Activated effector memory CD4-positive, alpha-beta T cell treated with anti-CD3 and anti-CD28 coated beads, Interleukin-2, amount 50 U/mL, for 16 hours (primary cell): ENCODE data around the gene APOA1.
"Not testable (repeated sequence)": the region's sequence is repeated elsewhere in the genome, so short reads cannot be mapped to it uniquely, and the experiment has no call there.

Experiments used
- DNase-seq: peaks from one replicate; pipeline ENCODE4 v3.0.0-alpha.2; 2020

APOA1 gene

DNA sequence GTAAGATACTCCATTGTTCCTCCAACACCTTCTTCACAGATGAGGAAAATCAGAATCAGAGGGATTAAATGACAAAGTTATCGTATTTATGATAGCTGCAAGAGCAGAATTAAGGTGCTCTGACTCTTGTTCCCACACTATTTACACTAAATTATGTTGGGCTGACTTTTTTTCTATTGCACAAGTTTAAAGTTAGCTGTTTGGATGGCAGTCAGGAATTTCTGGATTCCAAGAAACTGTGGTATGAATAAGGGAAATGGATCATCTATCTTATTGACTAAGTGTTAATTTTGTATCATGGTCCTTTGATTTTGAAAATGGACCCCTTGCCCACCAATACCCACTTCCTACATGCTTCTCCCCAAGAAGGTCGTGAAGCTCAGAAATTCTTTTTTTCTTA, 19.9 kb upstream of the APOA1 start:
- DNase-seq, result no peak

DNA sequence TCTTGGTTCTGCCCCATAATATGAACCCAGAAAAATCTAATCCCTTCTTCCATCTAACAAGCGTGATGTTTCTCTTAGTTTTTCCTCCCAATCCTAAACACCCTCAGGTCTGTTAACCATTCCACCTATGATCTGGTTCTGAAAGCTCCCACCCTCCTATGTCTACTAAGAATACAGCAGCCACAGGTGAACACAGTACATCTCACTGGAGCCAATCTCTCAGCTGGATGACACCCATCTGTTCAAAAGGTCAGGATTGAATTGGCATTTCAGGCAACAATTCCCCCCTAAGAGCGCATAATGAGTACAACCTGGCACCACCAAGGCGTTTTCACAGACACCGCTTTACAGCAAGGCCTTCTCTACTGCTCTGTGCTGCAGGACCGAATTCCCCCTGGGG, 19.0 kb upstream of the APOA1 start:
- no peak for DNase-seq

DNA sequence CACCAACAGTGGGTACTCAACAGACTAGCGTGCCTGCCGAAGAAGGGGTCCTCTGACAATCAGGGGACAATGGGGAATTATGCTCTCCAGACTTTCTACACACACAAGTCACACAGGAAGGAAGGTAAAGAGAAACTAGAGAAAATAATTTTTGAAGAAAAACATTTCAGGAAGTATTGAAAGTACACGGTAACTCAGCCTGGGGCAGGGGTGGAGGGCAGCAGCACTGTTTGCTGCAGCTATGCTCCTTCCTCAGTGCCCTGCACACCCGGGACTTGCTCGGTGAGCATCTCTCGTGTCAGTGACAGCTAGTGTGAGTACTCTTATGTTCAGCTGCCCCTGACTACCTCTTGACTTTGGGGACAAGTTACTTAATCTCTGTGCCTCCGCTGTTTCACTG, 18.0 kb upstream of the APOA1 start:
- DNase-seq, result no peak

DNA sequence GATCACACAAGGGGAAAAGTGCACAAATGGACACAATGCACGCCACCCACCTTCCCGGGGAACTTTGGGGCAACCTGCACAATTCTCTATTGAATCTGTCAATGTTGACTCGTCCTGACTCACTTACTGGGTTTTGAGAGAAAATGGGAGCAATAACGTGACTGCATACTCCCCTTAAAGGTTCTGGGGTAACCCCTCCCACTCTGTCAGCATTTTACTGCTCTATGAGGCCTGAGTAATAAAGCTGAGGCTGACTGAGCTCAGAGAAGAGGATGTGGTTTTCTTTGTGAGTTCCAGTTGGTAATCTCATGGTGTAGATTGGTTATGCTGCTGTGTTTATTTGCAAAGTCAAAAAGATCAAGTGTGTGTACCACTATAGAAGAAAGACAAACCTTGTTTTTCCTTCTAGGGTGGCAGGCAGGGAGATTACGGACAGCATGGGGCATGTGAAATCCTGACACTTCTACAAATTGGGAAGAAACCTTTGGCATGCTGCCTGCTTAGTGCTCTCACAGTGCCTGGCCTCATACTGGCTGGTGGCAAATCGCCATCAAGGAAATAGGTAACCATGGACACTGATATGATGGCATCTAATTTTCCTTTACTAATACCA, 16.1 kb upstream of the APOA1 start:
- DNase-seq, result peak; percentile 74

DNA sequence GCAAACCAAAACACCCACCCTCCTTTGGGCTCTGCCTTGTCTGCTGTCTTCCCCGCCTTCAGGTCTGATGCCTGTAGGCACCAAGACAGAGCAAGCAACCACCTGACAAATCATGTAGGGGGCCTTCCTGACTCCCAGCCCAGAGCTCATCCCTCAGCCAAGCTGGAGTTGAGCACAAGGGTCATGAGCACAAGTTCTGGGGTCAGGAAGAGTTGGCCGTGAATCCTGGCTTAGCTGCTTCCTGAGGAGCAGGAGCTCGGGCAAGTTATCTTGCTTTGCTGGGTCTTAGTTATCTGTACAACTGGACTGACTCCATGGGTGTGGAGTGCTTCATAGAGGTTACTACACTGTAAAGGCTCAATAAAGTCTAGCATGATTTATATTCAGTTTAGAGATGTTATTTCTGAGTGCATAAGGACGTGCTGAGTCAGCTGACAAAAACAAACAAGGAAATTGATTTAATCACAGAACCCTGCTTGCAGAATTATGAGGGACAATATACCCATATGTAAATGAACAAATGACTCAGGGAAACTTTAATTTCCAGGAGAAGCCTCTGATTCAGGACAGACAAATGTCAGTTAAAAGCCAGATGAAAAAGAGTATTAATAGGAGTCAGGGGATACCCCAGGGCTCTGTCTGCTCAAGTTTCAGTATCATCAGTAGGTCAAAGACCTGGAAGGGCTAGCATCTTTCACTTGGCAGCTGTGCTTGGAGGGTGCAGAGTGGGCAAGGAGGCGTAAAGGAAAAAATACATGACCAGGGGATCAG, 15.0 kb upstream of the APOA1 start:
- peak; percentile 60 for DNase-seq

DNA sequence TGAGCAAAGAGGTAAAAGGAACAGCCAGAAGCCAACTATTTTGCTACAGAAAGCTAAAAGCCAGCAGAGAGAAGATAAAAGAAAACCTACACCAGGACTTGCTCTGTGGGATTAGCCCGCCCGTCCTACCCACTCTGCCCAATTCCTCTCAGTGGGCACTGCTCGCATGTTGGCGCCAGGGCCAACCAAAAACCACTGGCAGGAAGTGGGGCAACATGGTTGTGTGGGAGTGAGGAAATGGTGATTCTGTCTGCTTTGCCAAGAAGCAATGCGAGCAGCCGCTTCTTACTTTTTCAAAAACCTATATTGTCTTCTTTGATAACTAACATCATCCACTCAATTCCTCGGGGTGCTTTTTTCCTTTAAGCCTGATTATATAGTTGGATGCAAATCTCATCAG, 14.2 kb upstream of the APOA1 start:
- DNase-seq, result peak; percentile 78

DNA sequence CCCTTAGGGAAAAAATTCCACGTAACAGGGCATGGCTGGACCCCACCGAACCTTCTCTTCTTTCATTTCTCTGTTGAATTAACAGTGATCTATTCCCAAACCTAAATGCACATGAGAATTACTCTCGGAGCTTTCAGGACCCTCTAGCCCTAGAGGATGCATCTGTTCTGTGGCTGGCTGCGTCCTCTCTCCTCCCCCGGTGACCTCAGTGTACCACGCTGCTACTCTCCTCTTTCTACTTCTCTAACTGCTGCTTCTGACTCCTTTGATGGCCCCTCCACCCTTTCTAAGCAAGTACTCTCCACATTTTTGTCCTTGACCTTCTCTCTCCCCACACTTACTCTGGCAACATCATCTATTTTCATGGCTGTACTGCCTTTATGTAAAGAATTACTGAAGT, 12.1 kb upstream of the APOA1 start:
- no peak for DNase-seq

DNA sequence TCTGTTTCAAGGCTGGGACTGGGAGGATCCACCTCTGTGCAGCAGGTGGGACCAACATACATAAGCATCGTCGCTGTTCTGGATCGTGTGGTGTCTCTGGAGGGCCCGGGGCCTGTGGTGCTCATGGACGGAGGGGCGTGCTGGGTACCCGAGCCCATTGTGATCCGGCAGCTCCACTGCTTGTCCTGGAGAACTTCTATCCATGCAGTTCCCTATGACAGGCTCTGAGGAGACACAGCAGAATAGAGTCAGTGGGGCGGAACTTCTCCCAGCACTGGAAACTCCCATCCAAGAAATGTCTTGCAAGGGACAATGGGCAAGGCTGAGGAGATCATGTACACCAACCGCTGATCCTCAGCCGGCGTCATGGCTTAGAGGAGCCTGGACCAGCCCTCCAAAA, 11.6 kb upstream of the APOA1 start:
- no peak for DNase-seq

DNA sequence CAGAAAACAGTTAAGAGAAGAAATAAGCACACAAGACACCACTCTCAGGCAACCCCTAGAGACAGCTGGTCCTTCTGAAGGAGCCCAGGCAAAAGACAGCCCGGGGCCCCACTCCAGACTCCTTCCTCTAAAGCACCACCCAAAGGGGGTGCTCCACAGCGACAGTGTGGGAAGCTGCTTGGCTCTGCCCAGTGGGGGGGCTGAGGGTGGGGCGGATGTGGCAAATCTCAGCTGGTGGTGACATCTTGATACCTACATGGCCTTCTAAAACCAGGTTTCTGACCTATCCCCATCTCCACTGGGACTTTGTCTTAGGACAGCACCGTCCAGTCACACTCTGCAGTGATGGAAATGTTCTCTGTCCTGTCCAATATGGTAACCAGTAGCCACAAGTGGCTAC, 10.2 kb upstream of the APOA1 start:
- DNase-seq, result peak; percentile 57

DNA sequence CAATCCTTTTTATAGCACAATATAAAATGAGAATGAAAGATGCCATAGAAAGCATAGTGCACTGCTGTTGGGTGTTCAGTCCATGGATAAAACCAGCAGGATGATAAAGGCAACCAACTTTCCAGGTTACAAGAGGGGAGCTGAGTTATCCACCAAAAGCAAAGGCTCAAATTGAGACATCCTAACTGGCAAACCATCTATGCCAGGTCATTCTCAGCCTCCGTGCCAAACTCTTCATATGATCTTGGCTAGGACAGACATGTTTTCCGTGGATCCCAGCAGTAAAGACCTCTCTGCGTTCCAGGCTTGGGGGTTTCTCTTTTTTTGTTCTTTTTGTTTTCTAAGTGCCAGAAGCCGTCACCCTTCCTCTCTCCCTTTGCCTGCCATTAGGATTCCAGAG, 7.3 kb upstream of the APOA1 start:
- DNase-seq, result no peak

DNA sequence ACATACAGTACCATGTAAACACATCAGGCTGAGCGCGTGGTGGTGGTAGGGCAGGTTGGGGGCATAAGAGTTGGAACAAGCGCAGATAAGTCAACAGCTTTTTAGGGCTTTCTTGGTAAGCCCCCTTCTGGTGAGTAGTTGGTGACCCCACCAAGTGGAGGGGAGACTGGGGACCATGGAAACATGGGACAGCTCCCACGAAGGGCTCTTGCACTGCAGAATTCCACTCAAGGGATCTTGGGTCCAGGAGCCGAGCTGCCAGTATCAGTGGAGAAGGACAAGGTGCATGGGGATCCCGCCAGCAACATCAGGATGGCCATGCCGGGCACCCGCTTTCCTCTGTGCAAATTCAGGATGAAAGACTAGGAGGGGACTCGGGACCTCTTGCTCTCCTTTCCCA, 6.2 kb upstream of the APOA1 start:
- DNase-seq, result peak; percentile 27

DNA sequence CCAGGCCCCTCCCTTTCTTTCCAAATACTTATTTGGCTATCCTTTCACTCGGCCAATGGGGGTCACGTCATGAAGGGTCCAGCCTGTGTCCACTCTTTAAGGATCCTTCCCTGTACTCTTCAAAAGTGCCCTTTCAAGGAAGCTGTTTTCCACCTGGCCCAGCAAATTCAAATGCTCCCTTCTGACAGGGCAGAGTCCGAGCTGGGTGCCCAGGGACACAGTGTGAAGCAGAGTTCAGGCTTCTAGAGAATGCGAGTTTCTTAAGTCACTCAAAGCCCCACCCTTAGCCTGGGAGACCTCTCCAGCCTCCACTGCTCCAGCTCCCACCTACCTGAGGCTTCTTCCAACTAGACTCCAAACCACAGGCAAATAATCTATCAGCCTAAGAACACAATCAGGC, 5.5 kb upstream of the APOA1 start:
- no peak for DNase-seq

DNA sequence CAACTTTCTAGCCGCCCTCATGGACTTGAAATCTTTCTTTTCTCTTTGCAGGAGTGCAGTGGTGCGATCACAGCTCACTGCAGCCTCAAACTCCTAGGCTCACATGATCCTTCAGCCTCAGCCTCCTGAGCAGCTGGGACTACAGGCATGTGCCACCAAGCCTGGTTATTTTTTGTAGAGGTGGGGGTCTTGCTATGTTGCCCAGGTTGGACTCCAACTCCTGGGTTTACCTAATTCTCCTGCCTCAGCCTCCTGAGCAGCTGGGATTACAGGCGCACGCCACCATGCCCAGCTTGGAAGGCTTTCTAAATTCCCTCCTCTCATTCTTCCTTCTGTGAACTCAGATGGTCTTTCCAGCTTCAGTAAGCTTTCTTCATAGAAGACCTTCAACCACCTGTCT, 4.7 kb upstream of the APOA1 start:
- no peak for DNase-seq

DNA sequence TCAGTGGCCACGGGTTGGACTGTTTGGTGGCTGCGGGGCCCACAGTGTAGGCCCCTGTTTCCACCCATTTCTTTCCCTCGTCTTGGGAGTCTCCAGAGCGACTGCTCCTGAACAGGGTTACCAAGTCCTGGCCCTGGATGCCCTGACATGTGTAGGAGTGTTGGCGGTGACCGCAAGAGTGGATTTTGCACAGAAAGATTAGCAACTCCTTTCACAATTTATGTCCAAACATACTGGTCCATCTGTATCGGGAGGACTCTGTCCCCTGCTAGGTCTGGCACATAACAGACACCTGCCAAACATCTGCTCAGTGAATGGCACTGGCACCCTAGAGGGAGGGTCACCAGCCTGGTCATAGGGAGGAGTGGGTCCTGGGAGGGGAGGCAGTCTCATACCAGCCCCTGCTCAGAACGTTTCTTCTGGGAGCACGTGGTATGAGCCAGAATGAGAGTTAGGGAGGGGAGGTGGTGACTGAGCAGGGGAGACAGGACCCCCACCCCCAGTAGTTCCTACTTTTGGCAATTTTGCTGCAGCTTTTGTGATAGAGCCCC, 3.4 kb upstream of the APOA1 start:
- DNase-seq, result no peak

DNA sequence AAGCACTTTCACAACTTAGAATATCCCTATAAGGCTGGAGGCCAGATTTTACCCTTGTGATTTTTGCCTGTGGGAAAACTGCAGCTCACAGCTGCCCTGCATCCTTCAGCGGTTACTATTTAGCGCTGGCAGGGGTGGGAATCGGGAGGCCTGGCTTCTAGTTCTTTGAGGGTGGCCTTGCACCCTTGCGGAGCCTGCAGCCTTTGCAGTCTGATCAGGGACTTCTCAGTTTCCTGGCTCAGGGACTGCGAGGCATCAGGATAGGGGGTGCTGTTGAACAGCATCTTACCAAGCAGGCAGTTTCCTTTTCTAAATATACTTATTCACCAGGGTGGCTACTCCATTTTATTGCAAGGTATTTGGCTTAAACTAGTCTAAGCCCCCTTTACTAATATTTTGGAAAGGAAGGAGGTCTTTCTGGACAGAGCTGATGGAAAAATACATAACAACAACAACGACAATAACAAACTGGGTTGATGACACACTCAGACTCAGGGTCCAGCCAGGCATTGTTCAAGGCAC, 2.9 kb upstream of the APOA1 start:
- DNase-seq, result no peak

DNA sequence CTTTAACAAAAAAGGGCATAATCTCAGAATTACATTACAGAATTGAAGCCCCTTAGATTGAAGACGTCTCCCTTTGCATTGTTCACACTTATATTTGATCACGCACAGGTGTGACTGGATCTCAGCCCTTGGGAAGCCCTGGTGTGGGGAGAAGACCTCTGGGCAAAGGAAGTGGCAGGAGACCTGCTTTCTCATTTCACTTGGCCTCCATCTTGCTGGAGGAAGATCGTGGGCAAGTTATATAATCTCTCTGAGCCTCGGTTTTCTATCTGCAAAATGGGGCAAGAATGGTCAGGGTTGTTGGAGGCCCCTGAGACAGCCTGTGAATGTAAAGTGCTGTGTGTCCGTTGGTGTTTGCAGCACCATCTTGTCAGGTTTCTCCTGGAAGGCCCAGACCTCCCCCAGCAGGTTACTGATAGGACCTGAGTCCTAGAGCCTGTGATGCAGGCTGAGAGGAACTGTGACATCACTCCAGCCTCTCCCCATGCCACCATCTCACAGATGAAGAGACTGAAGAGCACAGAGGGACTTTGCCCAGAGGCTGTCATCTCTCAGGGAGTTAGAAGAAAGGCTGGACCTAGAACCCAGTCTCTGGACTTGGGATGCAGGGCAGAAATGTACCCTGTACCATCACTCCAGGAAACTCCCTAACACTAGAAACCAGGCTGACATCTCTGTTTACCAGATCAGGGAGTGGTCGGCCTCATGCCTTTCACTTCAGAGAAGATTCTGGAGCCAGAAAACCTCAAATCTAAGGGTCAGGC, 1.1 kb upstream of the APOA1 start:
- DNase-seq, result no peak

DNA sequence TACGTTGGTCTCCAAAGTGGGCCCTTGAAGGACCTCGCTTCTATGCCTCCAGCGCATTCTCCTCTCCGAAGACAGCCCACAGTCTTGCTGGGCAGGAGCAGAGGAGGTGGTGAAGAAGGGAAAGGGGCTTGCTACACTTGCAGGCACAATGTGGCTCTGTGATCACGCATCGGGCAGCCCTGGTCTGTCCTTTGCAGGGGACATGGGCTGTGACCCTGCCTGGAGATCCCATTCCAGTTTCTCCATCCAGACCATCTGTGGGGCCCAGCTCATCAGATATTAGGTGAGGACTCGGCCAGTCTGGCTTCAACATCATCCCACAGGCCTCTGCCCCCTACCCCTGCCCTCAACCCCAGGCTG, 810 bp downstream of the APOA1 start:
- no peak for DNase-seq

DNA sequence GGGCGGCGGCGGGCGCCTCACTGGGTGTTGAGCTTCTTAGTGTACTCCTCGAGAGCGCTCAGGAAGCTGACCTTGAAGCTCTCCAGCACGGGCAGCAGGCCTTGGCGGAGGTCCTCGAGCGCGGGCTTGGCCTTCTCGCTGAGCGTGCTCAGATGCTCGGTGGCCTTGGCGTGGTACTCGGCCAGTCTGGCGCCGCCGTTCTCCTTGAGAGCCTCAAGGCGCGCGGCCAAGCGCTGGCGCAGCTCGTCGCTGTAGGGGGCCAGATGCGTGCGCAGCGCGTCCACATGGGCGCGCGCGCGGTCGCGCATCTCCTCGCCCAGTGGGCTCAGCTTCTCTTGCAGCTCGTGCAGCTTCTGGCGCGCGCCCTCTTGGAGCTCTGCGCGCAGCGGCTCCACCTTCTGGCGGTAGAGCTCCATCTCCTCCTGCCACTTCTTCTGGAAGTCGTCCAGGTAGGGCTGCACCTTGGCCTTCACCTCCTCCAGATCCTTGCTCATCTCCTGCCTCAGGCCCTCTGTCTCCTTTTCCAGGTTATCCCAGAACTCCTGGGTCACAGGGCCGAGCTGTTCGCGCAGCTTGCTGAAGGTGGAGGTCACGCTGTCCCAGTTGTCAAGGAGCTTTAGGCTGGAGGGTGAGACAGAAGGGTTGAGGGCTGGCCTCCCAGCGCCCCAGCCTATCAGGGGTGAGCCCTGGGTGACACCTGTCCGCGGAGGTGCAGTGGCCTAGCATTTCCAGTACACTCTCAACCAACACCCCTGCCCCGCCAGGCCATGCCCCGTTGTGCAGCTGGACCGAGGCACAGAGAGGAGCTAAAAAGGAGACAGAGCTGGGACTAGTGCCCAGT, 1.4 kb downstream of the APOA1 start:
- peak; percentile 89 for DNase-seq

DNA sequence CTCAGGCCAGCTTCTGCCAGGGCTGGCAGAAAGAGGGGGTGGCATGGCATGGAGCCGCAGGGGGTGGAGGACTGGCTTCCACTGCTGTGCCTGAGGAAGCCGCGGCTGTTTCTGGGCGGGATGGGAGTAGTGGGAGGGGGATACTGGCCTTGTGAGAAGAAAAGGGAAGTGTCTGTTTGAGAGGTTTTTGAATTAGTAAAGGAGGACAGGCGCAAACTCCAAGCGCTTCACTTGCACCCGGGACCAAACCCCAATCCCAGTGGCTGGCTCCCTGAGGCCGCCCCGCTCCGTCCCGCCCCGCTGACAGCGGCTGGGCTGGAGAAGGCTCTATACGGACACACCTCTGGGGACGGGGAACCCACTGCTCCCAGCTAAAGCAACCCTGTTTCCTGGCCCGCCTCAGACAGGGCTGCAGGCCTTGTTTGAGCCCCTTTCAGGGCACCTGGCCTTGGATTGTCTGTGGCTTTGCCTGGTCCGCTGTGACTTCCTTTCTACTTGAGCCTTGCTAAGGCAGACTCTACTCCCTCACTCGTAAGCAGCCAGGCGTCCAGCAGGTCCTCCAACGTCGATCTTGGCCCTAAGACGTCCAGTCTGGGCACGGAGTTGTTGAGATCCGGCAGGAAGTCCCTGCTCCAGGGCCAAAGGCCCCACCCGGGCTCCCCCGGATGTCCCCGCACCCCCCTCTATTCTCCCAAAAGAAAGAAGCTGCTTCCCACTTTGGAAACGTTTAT, 2.2 kb downstream of the APOA1 start:
- DNase-seq, result no peak

DNA sequence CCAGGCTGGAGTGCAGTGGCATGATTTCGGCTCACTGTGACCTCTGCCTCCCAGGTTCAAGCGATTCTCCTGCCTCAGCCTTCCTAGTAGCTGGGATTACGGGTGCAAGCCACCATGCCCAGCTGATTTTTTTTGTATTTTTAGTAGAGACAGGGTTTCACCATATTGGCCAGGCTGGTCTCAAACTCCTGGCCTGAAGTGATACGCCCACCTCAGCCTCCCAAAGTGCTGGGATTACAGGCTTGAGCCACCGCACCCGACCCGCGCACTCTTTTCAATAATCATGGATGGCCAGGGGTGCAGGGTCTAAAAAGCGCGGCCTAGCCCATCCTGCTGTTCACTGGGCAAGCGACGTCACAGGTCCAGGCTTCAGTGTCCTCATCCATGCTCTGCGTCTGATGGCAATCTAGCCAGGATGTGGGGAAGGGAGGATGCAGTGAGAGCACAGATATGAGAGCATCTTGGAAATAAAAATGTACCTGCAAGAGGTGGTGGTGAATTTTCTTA, 2.8 kb downstream of the APOA1 start:
- not testable (repeated sequence) for DNase-seq

DNA sequence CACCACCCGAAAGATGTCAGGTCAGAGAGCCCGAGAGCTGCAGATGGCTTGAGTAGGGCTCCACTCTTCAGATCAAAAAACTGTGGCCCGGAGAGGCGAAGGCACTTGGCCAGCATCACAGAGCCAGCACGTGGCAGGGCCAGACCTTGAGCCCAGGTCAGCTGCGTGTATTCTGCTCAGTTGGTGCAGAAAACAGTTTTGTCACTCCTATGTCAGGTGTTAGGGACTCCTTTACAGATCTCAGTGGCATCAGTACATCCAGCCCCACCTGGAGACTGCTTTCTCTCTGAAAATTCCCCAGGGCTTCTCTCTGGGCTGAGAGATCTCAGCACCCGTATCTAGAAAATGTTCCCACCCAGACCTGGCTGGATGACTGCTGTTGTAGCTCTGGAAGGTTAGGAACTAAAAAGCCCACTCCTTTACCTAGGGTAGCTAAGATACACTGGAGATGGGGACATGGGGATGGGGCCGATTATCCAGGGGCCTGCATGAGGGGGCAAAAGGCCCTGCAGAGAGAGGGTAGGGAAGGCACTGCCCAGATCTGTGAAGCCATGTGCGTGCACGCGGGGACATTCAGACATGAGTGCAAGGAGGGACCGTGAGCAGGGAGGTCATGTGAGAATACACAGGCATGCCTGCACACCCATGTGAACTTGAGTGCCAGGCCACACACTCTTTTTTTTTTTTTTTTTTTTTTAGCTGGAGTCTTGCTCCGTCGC, 3.4 kb downstream of the APOA1 start:
- DNase-seq, result peak; percentile 54
